KMS-11 (cell line): ENCODE data around the gene GNG10.

Experiments used
- H2AFZ ChIP-seq: fragments of 200-600 bp; sonication (generic); 2 replicates; pipeline ENCODE4 v1.6.1; 2016; ENCODE audit warnings: antibody characterized with exemption, mixed run types, low read depth
- H3K27ac ChIP-seq: fragments of 200-600 bp; sonication (generic); 2 replicates; pipeline ENCODE4 v1.6.1; 2016; ENCODE audit warnings: mild to moderate bottlenecking, mixed run types
- H3K27me3 ChIP-seq: fragments of 200-600 bp; sonication (generic); 2 replicates; pipeline ENCODE4 v1.6.1; 2017; ENCODE audit warnings: mild to moderate bottlenecking, low read depth, mixed run types, moderate library complexity; ENCODE audit not compliant: insufficient read depth
- H3K36me3 ChIP-seq: fragments of 200-600 bp; sonication (generic); 2 replicates; pipeline ENCODE4 v1.6.1; 2017; ENCODE audit warnings: mild to moderate bottlenecking, mixed run types; ENCODE audit not compliant: insufficient read depth
- H3K4me1 ChIP-seq: fragments of 200-600 bp; sonication (generic); 2 replicates; pipeline ENCODE4 v1.6.1; 2016; ENCODE audit warnings: mild to moderate bottlenecking, low read depth, mixed run types; ENCODE audit not compliant: poor library complexity, severe bottlenecking
- H3K4me2 ChIP-seq: fragments of 200-600 bp; sonication (generic); 2 replicates; pipeline ENCODE4 v1.7.0; 2016; ENCODE audit warnings: mild to moderate bottlenecking, mixed run types
- H3K4me3 ChIP-seq: fragments of 200-600 bp; sonication (generic); IDR thresholded peaks from 2 replicates; pipeline ENCODE4 v1.6.1; 2017; ENCODE audit warnings: low read depth, low read length, mixed read lengths; ENCODE audit not compliant: insufficient read depth
- H3K79me2 ChIP-seq: fragments of 200-600 bp; sonication (generic); 2 replicates; pipeline ENCODE4 v1.6.1; 2016; ENCODE audit warnings: low read depth, mixed run types; ENCODE audit not compliant: insufficient read depth
- H3K9ac ChIP-seq: fragments of 200-600 bp; sonication (generic); 2 replicates; pipeline ENCODE4 v1.6.1; 2016; ENCODE audit warnings: mild to moderate bottlenecking, mixed run types
- H4K20me1 ChIP-seq: fragments of 200-600 bp; sonication (generic); 2 replicates; pipeline ENCODE4 v1.6.1; 2016; ENCODE audit warnings: mild to moderate bottlenecking, mixed run types; ENCODE audit not compliant: insufficient read depth
- TF ChIP-seq, protein P1 (sequence below): fragments of 200-600 bp; sonication (generic); conservative IDR thresholded peaks from 2 replicates; pipeline ENCODE4 v1.6.1; 2017; ENCODE audit warnings: low read depth, mild to moderate bottlenecking, antibody characterized with exemption, low read length, moderate library complexity, mixed read lengths

The GNG10 gene

DNA sequence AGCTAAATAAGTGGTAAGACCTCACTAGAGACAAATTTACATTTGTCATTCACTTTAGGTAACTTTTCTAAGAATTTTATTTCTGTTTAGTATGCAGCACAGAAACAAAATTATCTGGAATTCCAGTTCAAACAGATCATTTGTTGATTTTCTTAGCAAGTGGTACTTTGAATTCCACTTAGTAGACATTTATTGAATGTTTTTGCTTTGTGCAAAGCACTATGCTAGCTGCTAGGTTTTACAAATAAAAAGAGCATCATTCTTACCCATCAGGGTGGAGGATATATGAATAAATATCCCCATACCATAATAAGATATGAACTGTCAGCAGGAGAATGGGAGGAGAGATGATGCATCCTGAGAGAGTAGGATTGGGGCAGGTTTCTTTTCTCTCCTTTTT is 35.4 kb downstream of the GNG10 start:
- H3K4me2 ChIP-seq: no peak overlapping the region
- no peak overlapping the region for H2AFZ ChIP-seq
- no peaks in the 10 kb centered on the region for H3K27me3 ChIP-seq
- H4K20me1 ChIP-seq: no peaks in the 10 kb centered on the region
- TF ChIP-seq, protein P1, sequence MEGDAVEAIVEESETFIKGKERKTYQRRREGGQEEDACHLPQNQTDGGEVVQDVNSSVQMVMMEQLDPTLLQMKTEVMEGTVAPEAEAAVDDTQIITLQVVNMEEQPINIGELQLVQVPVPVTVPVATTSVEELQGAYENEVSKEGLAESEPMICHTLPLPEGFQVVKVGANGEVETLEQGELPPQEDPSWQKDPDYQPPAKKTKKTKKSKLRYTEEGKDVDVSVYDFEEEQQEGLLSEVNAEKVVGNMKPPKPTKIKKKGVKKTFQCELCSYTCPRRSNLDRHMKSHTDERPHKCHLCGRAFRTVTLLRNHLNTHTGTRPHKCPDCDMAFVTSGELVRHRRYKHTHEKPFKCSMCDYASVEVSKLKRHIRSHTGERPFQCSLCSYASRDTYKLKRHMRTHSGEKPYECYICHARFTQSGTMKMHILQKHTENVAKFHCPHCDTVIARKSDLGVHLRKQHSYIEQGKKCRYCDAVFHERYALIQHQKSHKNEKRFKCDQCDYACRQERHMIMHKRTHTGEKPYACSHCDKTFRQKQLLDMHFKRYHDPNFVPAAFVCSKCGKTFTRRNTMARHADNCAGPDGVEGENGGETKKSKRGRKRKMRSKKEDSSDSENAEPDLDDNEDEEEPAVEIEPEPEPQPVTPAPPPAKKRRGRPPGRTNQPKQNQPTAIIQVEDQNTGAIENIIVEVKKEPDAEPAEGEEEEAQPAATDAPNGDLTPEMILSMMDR: no peak
- no peak overlapping the region for H3K4me3 ChIP-seq
- no peak overlapping the region for H3K9ac ChIP-seq
- no peaks in the 10 kb centered on the region for H3K79me2 ChIP-seq
- no peaks in the 10 kb centered on the region; the same call in 1 of the 2 replicates for H3K36me3 ChIP-seq
- peaks cover 2% of the 10 kb centered on the region for H3K4me1 ChIP-seq
- no peak overlapping the region for H3K27ac ChIP-seq

DNA sequence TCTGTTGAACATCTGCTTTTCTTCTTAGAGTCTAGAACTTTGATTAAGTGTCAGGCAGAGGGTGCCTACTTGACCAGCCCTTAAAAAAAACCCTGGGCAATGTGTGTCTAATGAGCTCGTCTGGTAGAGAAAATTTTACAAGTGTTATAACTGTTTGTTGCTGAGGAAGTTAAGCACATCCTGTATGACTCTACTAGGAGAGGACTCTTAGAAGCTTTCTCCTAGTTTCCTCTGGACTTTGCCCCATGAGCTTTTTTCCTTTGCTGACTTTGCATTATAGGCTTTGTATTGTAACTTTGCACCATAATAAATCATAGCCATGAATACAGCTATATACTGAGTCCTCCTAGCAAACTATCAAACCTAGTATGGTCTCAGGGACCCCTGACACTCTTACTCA is 39.4 kb downstream of the GNG10 start:
- Histone ChIP-seq H3K36me3 (no peaks in the 10 kb centered on the region), H2AFZ (no peak overlapping the region), H3K4me3 (no peak overlapping the region), H3K9ac (no peak overlapping the region), H3K79me2 (no peaks in the 10 kb centered on the region), H4K20me1 (no peaks in the 10 kb centered on the region), H3K4me1 (no peaks in the 10 kb centered on the region), H3K27ac (no peak overlapping the region), H3K4me2 (no peak overlapping the region), H3K27me3 (no peaks in the 10 kb centered on the region)
- TF ChIP-seq, protein P1: no peak

DNA sequence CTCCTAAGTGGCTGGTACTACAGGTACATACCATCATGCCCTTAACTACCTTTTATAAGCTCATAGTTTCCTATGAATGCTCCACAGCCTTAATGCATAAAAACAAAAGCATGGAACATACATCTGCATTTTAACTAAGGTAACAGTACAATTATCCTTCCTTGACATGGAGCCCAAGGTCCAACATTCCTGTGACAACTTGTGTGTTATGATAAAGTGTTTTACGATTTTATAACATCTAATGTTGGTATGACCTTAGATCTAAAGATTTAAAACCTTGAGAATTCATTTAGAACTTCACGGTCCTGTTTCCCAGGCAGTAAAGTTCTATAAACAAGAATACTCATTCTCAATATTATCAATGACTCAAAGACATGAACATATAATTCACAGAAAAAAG is 43.1 kb downstream of the GNG10 start:
- Histone ChIP-seq H3K27ac (no peak overlapping the region), H4K20me1 (no peaks in the 10 kb centered on the region), H3K9ac (no peak overlapping the region), H3K36me3 (no peaks in the 10 kb centered on the region), H2AFZ (no peak overlapping the region), H3K79me2 (no peaks in the 10 kb centered on the region), H3K4me2 (no peak overlapping the region), H3K27me3 (no peaks in the 10 kb centered on the region), H3K4me3 (no peak overlapping the region), H3K4me1 (no peaks in the 10 kb centered on the region)
- TF ChIP-seq, protein P1: no peak

DNA sequence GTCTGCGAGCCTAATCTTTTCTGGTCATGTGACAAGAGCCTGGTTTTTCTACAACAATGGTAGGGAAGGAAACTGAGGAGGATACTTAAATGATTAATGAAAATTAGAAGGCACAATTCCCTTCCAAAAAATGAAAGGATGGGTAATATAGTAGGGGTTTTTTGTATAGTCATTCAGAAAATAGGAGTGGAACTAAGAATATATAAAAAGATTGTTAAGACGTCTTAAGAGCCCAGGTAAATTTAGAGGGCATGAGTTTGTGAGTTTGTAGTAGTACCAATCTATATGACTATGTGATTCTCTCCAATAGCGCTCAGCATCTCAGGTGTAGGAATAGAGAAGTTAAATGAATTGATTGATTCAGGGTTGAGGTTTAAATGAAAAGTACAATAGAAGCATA is 50.1 kb downstream of the GNG10 start:
- TF ChIP-seq, protein P1: no peak
- no peaks in the 10 kb centered on the region for H3K27me3 ChIP-seq
- no peaks in the 10 kb centered on the region for H3K4me1 ChIP-seq
- no peak overlapping the region for H2AFZ ChIP-seq
- no peaks in the 10 kb centered on the region for H3K36me3 ChIP-seq
- H3K4me3 ChIP-seq: no peak overlapping the region
- H3K4me2 ChIP-seq: no peak overlapping the region
- no peaks in the 10 kb centered on the region for H4K20me1 ChIP-seq
- H3K27ac ChIP-seq: no peak overlapping the region
- H3K9ac ChIP-seq: no peak overlapping the region
- H3K79me2 ChIP-seq: no peaks in the 10 kb centered on the region

DNA sequence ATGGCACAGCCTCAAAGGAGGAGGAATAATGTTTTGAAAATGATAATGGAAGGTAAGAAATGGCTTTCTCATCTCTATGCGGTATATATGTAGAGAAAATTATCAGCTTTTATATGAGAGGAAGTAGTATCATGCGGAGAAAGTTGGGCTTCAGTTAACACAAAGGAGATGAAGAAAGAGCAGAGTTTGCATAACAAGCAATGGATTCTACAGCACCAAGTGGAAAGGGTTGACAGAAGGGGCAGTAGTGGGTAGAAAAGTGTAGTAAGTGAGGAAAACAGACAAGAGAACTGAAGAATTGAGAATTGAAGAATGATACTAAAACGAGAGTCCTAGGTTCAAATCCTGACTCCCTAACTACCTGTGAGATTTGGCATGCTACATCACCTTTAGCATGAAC is 51.0 kb downstream of the GNG10 start:
- Histone ChIP-seq H4K20me1 (no peaks in the 10 kb centered on the region), H3K4me2 (no peak overlapping the region), H3K36me3 (no peaks in the 10 kb centered on the region), H3K27ac (no peak overlapping the region), H3K4me3 (no peak overlapping the region), H3K27me3 (no peaks in the 10 kb centered on the region), H3K9ac (no peak overlapping the region), H2AFZ (no peak overlapping the region), H3K4me1 (no peaks in the 10 kb centered on the region), H3K79me2 (no peaks in the 10 kb centered on the region)
- TF ChIP-seq, protein P1: no peak
